GM10248 (cell line): ENCODE results near the gene PLEKHM2.

Experiments
- CTCF ChIA-PET: fragments of 300-600 bp; sonication (Branson Sonifier 250); formaldehyde crosslinking; extraction: SDS; loops from one replicate; lab custom pipeline; 2021; ENCODE audit warnings: antibody characterized with exemption; lab: Yijun Ruan, JAX
- POLR2A ChIA-PET: fragments of 350-650 bp; sonication (Branson Sonifier 250); formaldehyde crosslinking; extraction: SDS; loops from one replicate; lab custom pipeline; 2020; ENCODE audit warnings: antibody characterized with exemption; lab: Yijun Ruan, JAX
- DNase-seq: peaks from one replicate; pipeline ENCODE4 v3.0.0; 2012; ENCODE audit errors: extremely low spot score
- TF ChIP-seq, protein P1 (sequence below): IDR thresholded peaks from 2 replicates; pipeline ENCODE4 v1.5.1; 2012; ENCODE audit warnings: mild to moderate bottlenecking, low read depth; ENCODE audit errors: extremely low read depth, missing control alignments, control extremely low read depth

The PLEKHM2 gene

GRCh38 chr1:15748264-15748663 is 64.1 kb downstream of the PLEKHM2 start:
- POLR2A ChIA-PET: no interaction called here
- CTCF ChIA-PET: no interaction called here
- TF ChIP-seq, protein P1, sequence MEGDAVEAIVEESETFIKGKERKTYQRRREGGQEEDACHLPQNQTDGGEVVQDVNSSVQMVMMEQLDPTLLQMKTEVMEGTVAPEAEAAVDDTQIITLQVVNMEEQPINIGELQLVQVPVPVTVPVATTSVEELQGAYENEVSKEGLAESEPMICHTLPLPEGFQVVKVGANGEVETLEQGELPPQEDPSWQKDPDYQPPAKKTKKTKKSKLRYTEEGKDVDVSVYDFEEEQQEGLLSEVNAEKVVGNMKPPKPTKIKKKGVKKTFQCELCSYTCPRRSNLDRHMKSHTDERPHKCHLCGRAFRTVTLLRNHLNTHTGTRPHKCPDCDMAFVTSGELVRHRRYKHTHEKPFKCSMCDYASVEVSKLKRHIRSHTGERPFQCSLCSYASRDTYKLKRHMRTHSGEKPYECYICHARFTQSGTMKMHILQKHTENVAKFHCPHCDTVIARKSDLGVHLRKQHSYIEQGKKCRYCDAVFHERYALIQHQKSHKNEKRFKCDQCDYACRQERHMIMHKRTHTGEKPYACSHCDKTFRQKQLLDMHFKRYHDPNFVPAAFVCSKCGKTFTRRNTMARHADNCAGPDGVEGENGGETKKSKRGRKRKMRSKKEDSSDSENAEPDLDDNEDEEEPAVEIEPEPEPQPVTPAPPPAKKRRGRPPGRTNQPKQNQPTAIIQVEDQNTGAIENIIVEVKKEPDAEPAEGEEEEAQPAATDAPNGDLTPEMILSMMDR: no peak
- no peak for DNase-seq

DNA sequence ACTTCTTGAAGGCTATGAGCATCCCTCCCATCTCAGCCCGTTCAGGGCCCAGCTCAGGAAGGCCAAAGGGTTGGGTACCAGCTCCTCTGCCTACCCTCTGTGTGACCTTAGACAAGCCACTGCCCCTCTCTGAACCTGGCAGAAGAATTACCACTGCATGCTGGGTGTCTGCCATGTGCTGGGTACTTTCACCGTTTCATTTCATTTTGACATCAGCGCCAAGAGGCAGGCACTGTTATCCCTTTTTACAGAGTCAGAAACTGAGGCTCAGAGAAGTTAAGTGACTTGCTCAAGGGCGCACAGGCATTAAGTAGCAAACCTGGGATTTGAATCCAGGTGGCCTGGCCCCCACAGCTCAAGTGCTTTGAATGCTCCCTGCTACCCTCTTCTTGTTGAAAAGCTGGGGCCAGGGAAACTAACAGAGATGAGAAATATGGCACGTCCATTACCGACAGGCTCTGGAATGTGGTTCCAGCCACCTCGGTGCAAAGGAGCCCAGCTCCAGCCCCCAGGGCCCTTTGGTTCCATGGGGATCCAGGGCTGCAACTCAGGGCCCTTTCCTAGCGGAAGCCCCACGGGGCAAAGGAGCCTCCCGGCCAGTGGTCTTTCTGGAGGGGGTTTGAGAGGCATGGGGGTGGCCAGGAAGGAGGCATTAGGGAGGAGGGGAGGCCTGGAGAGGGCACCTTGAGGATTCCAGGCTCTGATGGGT is 64.7 kb downstream of the PLEKHM2 start:
- TF ChIP-seq, protein P1: no peak
- ChIA-PET POLR2A (no interaction called here), CTCF (no interaction called here)
- DNase-seq: no peak

- TF ChIP-seq, protein P1: no peak
- ChIA-PET POLR2A (interaction anchor here (0.5 kb wide), 1 partner anchor 289 kb away, joined by 3 read pairs; no protein-coding TSS in a partner anchor), CTCF (interaction anchor here (1.1 kb wide), 1 partner anchor 10 kb away, joined by 5 read pairs; no protein-coding TSS in a partner anchor)
- no peak for DNase-seq
Measured at GRCh38 chr1:15749399-15750291, 65.5 kb downstream of the PLEKHM2 start.

DNA sequence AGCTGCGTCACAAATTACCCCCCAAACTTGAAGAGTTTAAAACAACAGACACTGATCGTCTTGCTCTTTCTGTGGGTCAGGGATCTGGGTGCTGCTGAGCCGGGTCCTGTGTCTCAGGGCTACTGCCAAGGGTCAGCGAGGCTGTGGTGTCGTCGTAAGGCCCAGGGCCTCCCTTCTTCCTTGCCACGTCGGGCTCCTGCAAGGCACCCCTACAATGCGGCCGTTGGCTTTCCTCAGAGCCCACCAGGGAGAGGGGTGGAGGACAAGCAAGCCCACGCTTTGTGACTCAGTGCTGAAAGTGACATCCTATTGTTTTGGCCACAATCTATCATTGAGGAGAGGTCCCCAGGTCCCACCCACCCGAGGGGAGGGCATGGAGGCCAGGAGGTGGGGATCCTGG is 66.8 kb downstream of the PLEKHM2 start:
- ChIA-PET POLR2A (no interaction called here), CTCF (interaction anchor here (1.1 kb wide), 1 partner anchor 11 kb away, joined by 5 read pairs; no protein-coding TSS in a partner anchor)
- no peak for DNase-seq
- TF ChIP-seq, protein P1: no peak

- no peak for DNase-seq
- ChIA-PET POLR2A (no interaction called here), CTCF (no interaction called here)
Measured at GRCh38 chr1:15751717-15752116, 67.6 kb downstream of the PLEKHM2 start.

GRCh38 chr1:15753776-15754175 is 69.7 kb downstream of the PLEKHM2 start:
- TF ChIP-seq, protein P1: no peak
- ChIA-PET POLR2A (no interaction called here), CTCF (no interaction called here)
- no peak for DNase-seq

More at GRCh38 chr1:15751717-15752116, 67.6 kb downstream of the PLEKHM2 start:
- TF ChIP-seq, protein P1: no peak
